Measurements from ENCODE around the gene SIL1.
"Not testable (repeated sequence)": the region's sequence is repeated elsewhere in the genome, so short reads cannot be mapped to it uniquely, and the experiment has no call there.

The SIL1 gene

DNA sequence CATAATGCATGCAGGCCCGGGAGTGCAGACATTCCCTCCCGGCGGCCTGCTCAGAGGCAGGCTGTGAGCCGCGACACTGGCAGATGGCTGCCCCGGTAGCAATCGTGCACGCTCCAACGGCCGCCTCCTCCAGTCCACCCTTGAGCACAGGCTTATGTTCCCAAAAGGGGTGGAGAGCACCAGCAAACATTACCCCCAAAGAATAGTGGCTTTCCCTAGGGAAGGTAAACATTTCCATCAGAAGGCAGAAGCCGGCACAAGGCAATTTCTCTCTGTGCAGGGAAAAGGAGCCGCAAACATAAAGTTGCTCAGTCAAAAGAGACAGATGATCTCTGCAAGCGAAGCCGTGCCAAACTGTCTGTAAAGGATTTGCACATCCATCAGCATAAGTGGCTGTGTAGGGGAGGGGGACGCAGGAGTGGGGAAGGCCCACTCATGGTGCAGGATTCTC, 92.5 kb downstream of the SIL1 start:
- no peak for DNase-seq (ENCODE audit: low read depth)

GRCh38 chr5:139104577-139105276, 93.4 kb downstream of the SIL1 start:
- peak; percentile 97 for DNase-seq (ENCODE audit: low read depth)

GRCh38 chr5:139103762-139104161, 94.4 kb downstream of the SIL1 start:
- DNase-seq (ENCODE audit: low read depth), result no peak

GRCh38 chr5:139100825-139101224, 97.3 kb downstream of the SIL1 start:
- DNase-seq (ENCODE audit: low read depth), result no peak

DNA sequence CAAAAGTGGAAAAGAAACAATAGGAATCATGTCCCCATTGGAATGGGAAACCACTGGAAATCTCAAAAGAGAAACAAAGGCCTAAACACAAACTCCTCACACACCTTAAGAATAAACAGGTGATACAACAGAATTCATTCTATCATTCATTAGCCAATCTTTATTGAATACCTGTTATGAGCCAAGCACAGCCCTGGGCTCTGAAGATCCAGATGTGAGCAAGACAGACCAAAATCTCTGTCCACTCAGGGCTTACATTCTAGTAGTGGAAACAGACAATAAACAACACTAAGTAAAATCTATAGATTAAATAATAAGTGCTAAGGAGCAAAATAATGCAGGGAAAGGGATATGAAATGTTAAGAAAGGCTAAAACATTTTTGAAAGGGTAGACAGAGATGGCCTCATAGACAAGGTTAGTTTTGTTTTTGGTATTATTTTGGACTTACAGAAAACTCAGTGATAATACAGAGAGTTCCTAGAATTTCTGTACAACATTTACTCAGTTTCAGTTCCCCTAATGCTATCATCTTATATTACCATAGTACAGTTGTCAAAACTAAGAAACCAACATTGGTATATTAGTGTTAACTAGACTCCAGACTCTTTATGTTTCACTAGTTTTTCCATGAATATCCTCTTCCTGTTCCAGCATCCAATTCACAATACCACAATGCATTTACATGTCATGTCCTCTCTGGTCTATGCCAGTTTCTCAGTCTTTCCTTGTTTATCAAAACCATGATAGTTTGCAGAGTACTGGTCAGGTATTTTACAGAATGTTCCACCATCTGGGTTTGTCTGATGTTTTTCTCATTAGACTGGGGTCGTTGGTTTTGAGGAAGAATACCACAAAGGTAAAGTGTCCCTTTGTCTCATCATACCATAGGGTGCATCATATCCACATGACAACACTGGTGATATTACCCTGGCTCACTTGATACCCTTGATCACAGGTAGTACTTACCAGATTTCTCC, 103.7 kb downstream of the SIL1 start:
- DNase-seq (ENCODE audit: low read depth), result no peak

DNA sequence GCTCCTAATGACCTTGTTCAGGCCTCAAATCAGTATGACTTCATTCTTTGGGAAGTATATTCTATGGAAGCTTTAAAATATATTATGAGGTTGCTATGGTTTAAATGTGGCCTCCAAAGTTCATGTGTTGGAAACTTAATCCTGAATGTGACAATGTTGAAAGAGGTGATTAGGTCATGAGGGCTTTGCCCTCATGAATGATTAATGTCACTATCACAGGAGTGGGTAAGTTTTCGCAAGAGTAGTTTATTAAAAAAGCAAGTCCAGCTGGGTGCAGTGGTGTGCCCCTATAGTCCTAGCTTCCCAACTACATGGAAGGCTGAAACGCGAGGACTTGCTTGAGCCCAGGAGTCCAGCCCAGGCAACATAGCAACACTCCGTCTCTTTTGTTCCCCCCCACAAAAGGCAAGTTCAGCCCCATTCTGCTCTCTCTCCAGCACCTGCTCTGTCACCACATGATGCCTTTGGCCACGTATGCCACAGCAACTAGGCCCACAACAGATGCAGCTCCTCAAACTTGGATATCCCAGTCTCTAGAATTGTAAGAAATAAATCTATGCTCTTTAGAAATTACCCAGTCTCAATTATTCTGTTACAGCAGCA, 105.3 kb downstream of the SIL1 start:
- DNase-seq (ENCODE audit: low read depth), result no peak

GRCh38 chr5:139091439-139092156, 106.6 kb downstream of the SIL1 start:
- DNase-seq (ENCODE audit: low read depth), result no peak

DNA sequence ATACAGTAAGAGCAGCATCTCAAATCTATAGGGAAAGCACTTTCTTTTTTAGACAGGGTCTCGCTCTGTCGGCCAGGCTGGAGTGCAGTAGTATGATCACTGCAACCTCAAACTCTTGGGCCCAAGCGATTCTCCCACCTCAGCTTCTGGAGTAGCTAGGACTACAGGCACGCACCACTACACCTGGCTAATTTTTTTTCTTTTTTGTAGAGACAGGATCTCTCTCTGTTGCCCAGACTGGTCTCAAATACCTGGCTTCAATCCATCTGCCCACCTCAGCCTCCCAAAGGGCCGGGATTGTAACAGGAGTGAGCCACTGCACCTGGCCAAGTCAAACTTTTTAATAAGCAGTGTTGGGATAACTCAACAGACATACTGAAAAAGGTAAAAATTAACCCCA, 107.6 kb downstream of the SIL1 start:
- DNase-seq (ENCODE audit: low read depth), result no peak

GRCh38 chr5:139088024-139088423, 110.1 kb downstream of the SIL1 start:
- DNase-seq (ENCODE audit: low read depth), result no peak

- DNase-seq (ENCODE audit: low read depth), result no peak
Measured at GRCh38 chr5:139082813-139083498, 115.2 kb downstream of the SIL1 start.

GRCh38 chr5:139079991-139080610, 118.1 kb downstream of the SIL1 start:
- DNase-seq (ENCODE audit: low read depth), result no peak

- no peak for DNase-seq (ENCODE audit: low read depth)
Measured at GRCh38 chr5:139079225-139079990, 118.8 kb downstream of the SIL1 start.

DNA sequence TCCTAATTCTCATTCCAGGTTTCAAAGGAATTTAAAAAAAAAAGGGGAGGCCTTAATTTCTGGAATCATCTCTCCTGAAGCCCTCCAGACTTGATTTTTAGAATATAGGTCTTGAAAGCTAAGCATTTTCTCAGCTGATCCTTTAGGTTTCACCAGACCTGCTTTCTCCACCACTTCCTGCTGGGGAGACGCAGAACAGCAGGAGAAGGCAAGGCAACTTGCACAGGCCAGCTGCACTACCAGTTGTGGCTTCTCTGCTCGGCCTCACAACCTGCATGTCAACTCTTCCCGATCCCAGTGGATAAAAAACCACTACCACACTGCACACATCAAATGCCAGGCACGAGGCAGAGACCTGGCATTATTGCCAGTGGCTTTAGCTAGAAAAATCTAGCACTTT, 119.8 kb downstream of the SIL1 start:
- no peak for DNase-seq (ENCODE audit: low read depth)

- no peak for DNase-seq (ENCODE audit: low read depth)
Measured at GRCh38 chr5:139077899-139078298, 120.3 kb downstream of the SIL1 start.

DNA sequence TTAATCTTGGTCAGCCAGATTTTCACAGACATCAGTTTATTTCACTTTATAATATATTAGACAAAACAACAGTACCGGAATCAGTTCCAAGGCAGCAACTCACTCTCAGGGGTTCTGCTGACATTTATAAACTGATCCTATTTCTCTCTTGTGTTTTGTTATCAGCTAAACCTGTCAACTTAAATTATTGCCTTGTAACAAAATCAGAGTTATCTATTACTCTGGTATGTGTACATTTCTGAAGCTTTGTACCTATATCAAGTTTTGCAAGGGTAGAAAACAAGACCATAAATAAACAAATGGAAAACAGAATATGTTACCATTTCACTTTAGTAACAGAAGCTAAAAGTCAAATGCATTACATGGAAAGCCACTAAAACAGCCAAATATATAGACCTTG, 122.1 kb downstream of the SIL1 start:
- DNase-seq (ENCODE audit: low read depth), result no peak

- peak; percentile 18 for DNase-seq (ENCODE audit: low read depth)
Measured at GRCh38 chr5:139075066-139076050, 122.8 kb downstream of the SIL1 start.

- DNase-seq (ENCODE audit: low read depth), result not testable (repeated sequence)
Measured at GRCh38 chr5:139073956-139074355, 124.2 kb downstream of the SIL1 start.

DNA sequence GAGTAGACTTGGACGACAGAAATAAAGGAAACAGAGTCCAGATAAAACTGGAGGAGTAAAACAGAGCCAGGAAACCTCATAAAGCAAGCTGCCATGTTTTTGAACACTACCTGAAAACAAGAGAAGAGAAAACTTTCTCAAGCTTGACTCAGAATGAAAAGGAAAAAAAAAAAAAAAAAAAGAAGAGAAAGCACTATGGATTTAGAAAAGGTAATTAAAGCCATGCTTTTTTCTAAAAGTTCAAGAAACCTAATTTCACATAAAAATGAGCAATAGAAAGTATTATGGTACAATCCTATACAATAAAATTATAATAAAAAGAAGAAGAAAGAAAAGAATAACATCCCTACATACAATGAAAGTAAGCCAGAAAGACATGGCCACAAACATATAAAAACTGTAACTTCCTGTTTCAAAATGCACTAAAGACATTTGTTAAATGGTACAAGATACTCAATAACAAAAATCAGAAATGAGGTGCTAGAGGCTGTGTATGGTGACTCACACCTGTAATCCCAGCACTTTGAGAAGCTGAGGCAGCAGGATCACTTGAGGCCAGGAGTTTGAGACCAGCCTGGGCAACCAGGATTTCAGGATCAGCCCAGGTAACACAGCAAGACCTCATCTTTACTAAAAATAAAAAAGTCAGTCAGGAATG, 129.5 kb downstream of the SIL1 start:
- DNase-seq (ENCODE audit: low read depth), result no peak
